ENCODE data around the gene RPN2.
A peak's percentile ranks its signal among the peaks of the same experiment; 100 is the strongest.

Gene RPN2

DNA sequence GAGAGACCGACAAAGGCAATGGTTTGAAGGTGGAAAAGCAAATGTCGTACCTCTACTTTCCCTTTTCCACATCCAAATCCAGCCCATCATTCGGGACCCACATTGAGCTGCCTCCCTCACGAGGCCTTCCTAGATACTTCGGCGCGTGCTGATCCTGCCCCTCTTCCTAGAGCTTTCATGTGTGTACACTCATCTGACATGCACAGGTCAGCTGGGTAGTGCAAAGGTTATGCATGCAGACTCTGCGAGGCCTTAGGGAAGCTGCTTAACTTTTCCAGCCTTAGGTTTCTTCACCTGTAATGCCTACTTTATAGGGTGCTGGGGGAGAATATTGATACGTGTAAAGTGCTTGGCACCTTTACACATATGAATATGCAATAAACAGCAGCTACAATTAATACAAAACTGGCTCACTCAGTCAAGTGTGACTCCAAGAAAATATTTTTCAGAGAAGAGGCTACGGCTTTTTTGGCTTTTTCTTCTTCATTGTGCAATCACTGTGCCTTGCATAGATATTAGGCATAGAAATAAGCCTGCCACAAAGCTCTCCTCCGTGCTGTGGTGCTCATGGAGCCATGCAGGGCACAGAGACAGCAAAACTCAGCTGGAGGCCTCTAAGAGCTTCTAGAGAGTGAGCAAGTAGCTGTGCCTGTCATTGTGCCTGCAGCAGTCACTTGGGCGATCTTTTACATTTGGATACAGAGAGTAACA, 106.7 kb downstream of the RPN2 start:
- Histone ChIP-seq H3K4me1 (ENCODE audit: control insufficient read depth in 1 of 2, insufficient read depth in 2 of 2, low read length in 2 of 2) (peaks cover 30 to 33% of the 10 kb centered on the region in 2 donors), H3K27ac (ENCODE audit: low read depth, low read length) (no peak overlapping the region), H3K9ac (ENCODE audit: low read depth in 1 of 2, low read length in 2 of 2) (peak overlapping the region in 1 of 2 donors; percentile 30), H3K4me3 (ENCODE audit: low read depth in 1 of 2, low read length in 2 of 2) (no peak overlapping the region), H3K27me3 (ENCODE audit: control insufficient read depth in 1 of 2, insufficient read depth in 2 of 2, low read length in 2 of 2) (no peaks in the 10 kb centered on the region), H3K36me3 (ENCODE audit: control insufficient read depth in 1 of 2, insufficient read depth in 2 of 2, low read length in 2 of 2) (no peaks in the 10 kb centered on the region), H3K9me3 (ENCODE audit: control insufficient read depth in 1 of 2, low read length in 2 of 2) (no peaks in the 10 kb centered on the region)

DNA sequence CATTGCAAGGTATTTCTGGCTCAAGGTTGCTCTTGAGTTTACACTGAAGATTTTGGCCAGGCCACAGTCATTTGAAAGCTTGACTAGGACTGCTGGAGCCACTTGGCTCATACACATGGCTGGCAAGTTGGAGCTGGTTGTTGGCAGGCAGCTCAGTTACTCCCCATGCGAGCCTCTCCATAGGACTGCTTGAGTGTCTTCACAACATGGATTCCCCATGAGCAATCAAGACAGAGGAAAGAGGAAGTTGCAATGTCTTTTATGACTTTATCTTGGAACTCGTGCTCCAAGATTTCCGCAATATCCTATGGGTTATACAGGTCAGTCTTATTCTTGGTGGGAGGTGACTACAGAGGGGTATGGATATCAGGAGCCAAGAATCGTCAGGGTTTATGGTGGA, 109.0 kb downstream of the RPN2 start:
- Histone ChIP-seq H3K27ac (ENCODE audit: low read depth, low read length) (no peak overlapping the region), H3K9ac (ENCODE audit: low read depth in 1 of 2, low read length in 2 of 2) (no peak overlapping the region), H3K4me1 (ENCODE audit: control insufficient read depth in 1 of 2, insufficient read depth in 2 of 2, low read length in 2 of 2) (peaks cover 31 to 36% of the 10 kb centered on the region in 2 donors), H3K27me3 (ENCODE audit: control insufficient read depth in 1 of 2, insufficient read depth in 2 of 2, low read length in 2 of 2) (no peaks in the 10 kb centered on the region), H3K9me3 (ENCODE audit: control insufficient read depth in 1 of 2, low read length in 2 of 2) (no peaks in the 10 kb centered on the region), H3K36me3 (ENCODE audit: control insufficient read depth in 1 of 2, insufficient read depth in 2 of 2, low read length in 2 of 2) (peaks cover 0 to 5% of the 10 kb centered on the region in 2 donors), H3K4me3 (ENCODE audit: low read depth in 1 of 2, low read length in 2 of 2) (no peak overlapping the region)

DNA sequence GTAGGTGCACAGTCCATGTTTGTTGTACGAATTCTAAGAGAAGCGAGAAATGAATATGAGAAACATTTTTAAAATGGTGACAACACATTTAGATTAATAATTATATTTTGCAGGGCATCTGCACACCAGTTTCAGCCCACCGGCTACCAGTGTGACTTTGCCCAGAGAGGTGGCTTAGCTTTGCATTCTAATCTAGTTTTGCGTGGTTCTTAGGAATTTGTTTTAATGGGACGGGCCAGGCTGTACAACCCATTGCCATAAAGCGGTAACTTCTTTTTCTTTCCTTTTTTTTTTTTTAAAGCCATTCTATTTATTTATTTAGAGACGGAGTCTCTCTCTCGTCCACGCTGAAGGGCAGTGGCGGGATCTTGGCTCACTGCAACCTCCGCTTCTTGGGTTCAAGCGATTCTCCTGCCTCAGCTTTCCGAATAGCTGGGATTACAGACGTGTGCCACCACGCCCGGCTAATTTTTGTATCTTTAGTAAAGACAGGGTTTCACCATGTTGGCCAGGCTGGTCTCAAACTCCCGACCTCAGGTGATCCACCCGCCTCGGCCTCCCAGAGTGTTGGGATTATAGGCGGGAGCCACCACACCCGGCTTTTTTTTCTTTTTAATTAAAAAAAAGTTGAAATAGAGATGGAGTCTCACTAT, 111.2 kb downstream of the RPN2 start:
- Histone ChIP-seq H3K9me3 (ENCODE audit: control insufficient read depth in 1 of 2, low read length in 2 of 2) (no peaks in the 10 kb centered on the region), H3K4me3 (ENCODE audit: low read depth in 1 of 2, low read length in 2 of 2) (peak overlapping the region; percentile 97), H3K36me3 (ENCODE audit: control insufficient read depth in 1 of 2, insufficient read depth in 2 of 2, low read length in 2 of 2) (peaks cover 0 to 5% of the 10 kb centered on the region in 2 donors), H3K27ac (ENCODE audit: low read depth, low read length) (peak overlapping the region; percentile 90), H3K9ac (ENCODE audit: low read depth in 1 of 2, low read length in 2 of 2) (peak overlapping the region; percentile 99), H3K4me1 (ENCODE audit: control insufficient read depth in 1 of 2, insufficient read depth in 2 of 2, low read length in 2 of 2) (peaks cover 33 to 41% of the 10 kb centered on the region in 2 donors), H3K27me3 (ENCODE audit: control insufficient read depth in 1 of 2, insufficient read depth in 2 of 2, low read length in 2 of 2) (no peaks in the 10 kb centered on the region)
